Right cardiac atrium (tissue), 5 donors: Measurements from ENCODE around the gene CFAP61. TPM values are rescaled to one million over a fixed set of nuclear protein-coding genes. Genes with fewer than 3 reads are reported as not detected.

Source experiments
- ATAC-seq, 2 donors: fragments of 200-7000 bp; cut with Tn5 transposase; one replicate each; pipeline versions ENCODE4 v1.8.0 to v1.9.1; 2020; ENCODE audit warnings: moderate library complexity in 2 of 2, mild to moderate bottlenecking in 1 of 2
- DNase-seq, 3 donors: peaks; one replicate each; pipeline ENCODE4 v3.0.0-alpha.2; 2020
- H3K27ac ChIP-seq: one replicate; pipeline ENCODE4 v1.5.1; 2013; ENCODE audit warnings: mild to moderate bottlenecking, low read length, control low read depth, moderate library complexity
- H3K27me3 ChIP-seq: one replicate; pipeline ENCODE4 v1.6.1; 2013; ENCODE audit not compliant: control insufficient read depth, insufficient read depth
- H3K4me1 ChIP-seq: one replicate; pipeline ENCODE4 v1.6.1; 2013; ENCODE audit warnings: low read length; ENCODE audit not compliant: control insufficient read depth, insufficient read depth
- H3K4me3 ChIP-seq: one replicate; pipeline ENCODE4 v1.5.1; 2013; ENCODE audit warnings: low read length, control low read depth
- H3K9me3 ChIP-seq: one replicate; pipeline ENCODE4 v1.6.1; 2013; ENCODE audit warnings: low read length; ENCODE audit not compliant: control insufficient read depth
- WGBS: extraction: QIAGEN DNeasy Blood & Tissue Kit; methylation state at CpG from one replicate; pipeline ENCODE4 v1.1.7; 2013; 5-methylcytosine and 5-hydroxymethylcytosine counted together
- intact Hi-C, 4 donors: fragments of 100-400 bp; cut with DNase I; formaldehyde crosslinking; loops; one replicate each; pipeline versions ENCODE4 v1.11.0 to v1.14.0; 2022 to 2023
- polyA plus RNA-seq: library from polyadenylated mRNA; stranded (reverse); fragments of 200-250 nt; gene quantifications from one replicate; pipeline ENCODE4 v1.2.3, GENCODE V29; 2013
- total RNA-seq, 4 donors: library from RNA; stranded (reverse); fragmentation: NEBNext Ultra II Directional; extraction: Animal tissue kit (Norgen Biotek cat#: 25700); gene quantifications; one replicate each; pipeline ENCODE4 v1.2.1, GENCODE V29; 2021
- donor health status: healthy with polysubstance abuse.
- donor health status: DM: no; HTN: yes; CAD: no.
- donor health status: DM: no; HTN: no; CAD: no.
- donor health status: DM: no; HTN: yes; CAD: no; lungs with severe emphysema.
- donor health status: DM: yes; HTN: yes; CAD: no.

Gene CFAP61
- total and polyA plus RNA-seq, 5 donors = 0.11 to 2.4 (median 0.74) TPM; not detected in 1

DNA sequence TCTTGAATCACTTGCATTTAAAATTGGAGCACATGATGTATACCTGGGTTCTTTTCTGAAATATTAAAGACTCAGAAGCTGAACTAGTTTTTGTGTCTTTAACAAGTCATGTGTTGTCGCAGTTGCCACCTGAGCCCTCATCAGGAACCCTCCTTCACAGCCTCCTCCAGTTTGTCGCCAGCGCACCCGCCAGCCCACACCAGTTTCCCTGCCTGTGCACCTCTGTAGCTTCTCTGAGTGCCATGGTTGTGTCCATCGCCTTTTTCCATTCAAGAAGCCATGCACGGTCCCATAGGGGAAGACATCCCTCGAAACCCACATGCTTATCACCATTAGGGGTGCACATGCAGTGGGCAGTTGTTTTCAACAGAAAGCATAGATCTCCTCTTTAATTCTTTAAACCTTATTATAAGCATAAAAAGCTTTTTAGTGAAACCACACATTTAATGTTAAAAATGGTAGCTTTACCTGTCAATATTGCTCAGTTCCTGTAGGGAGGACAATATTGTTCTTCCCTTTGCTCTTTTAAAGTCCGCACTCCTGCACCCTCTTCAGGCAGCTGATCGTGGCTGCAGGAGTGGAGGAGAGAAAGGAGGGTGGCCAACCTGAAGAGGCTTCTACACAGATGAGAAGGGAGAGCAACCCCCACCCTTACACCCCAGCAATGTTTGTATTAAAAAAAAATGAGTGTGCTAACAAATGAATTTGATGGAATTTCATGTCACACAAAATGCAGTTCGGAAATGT, 121.9 kb downstream of the CFAP61 start:
- Histone ChIP-seq H3K4me1 (no peaks in the 10 kb centered on the region), H3K27ac (no peak overlapping the region), H3K27me3 (no peaks in the 10 kb centered on the region), H3K9me3 (no peaks in the 10 kb centered on the region), H3K4me3 (no peak overlapping the region)
- intact Hi-C loops = no loop called here
- ATAC-seq (no peak), DNase-seq (no peak)
- 80% methylated on average over 10 of the region's 10 CpGs for WGBS

DNA sequence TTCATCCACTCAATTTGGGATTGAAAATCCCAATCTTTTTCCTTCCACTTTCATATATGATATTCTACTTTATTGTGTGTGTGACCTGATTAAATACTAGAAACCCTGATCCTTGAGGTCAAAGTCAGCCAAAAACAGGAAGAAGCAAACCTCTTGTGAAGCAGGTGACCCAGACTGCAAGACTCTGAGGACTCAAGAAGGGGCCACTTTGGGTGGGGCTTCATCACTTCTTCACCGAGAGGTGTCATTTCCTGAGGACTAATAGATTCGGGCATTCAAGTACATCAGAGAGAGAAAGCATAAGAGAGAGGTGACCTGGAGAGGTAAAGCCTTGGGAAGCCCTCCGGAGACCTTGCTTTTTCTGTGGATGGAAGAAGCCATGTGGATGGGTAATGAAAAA, 129.0 kb downstream of the CFAP61 start:
- no peak for ATAC-seq

DNA sequence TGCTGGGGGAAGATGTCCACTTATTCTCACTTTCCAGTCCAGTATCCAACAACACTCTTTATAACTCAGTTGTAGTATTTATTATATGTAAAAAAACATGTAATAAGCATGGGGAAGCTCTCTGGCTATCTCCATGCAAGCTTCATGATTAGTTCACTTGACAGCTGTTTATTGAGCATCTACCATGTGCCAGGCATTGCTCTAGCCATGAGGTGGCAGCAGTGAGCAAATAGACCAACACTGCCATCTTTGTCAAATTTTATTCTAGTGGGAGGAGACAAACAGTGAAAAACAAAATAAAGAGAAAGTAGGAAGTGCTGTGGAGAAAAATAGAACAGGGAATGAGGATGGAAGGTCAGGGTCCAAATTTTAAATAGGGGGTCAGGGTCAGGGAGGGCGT, 131.8 kb downstream of the CFAP61 start:
- intact Hi-C loops = no loop called here
- no peaks in the 10 kb centered on the region for H3K4me1 ChIP-seq
- ATAC-seq = no peak
- peak in 1 of 3 donors; percentile 34 for DNase-seq
- no peaks in the 10 kb centered on the region for H3K9me3 ChIP-seq
- WGBS = 76% methylated on average over 1 of the region's 1 CpG
- no peak overlapping the region for H3K27ac ChIP-seq
- no peaks in the 10 kb centered on the region for H3K27me3 ChIP-seq
- no peak overlapping the region for H3K4me3 ChIP-seq

More for the DNA sequence above, 129.0 kb downstream of the CFAP61 start:
- DNase-seq = no peak
- intact Hi-C loops = no loop called here
- H3K27ac ChIP-seq = no peak overlapping the region
- WGBS = 80% methylated on average over 3 of the region's 3 CpGs
- H3K27me3 ChIP-seq = no peaks in the 10 kb centered on the region
- no peaks in the 10 kb centered on the region for H3K4me1 ChIP-seq
- no peaks in the 10 kb centered on the region for H3K9me3 ChIP-seq
- H3K4me3 ChIP-seq = no peak overlapping the region

DNA sequence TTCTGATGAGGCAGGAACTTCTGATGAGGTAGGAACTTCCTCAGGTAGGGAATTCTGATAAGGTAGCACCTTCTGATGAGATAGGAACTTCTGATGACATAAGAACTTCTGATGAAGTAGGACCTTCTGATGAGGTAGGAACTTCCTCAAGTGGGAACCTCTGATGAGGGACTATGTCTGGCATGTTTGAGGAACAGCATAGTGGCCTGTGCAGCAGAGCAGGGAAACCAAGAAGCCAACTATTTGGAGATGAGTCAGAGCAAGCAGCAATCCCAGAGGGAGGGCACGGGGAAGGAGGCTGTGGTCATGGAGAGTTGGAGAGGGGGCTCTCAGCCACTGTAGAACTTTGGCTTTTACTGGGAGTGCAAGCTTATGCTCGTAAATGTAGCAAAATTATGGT, 132.4 kb downstream of the CFAP61 start:
- ATAC-seq (no peak), DNase-seq (no peak)
- Histone ChIP-seq H3K27ac (no peak overlapping the region), H3K27me3 (no peaks in the 10 kb centered on the region), H3K4me3 (no peak overlapping the region), H3K9me3 (no peaks in the 10 kb centered on the region), H3K4me1 (no peaks in the 10 kb centered on the region)
- intact Hi-C loops = no loop called here
- 81% methylated on average over 2 of the region's 2 CpGs for WGBS

DNA sequence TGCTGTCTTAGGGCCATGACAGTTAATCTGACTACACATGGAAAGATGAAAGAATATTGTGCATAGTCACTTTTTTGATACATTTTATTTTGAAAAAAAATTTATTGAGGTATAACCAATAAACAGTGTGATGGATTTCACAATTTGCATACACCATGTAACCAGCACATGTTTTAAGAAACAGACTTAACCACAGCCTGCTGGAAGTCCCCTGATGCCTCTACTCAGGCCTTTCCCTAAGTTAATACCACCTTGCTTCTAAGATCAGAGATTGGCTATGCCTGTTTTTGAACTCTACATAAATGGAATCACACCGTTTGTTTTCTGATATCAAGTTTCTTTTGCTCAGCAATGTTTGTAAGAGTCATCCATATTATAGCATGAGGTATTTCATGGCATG, 136.3 kb downstream of the CFAP61 start:
- no peak overlapping the region for H3K27ac ChIP-seq
- H3K4me3 ChIP-seq = no peak overlapping the region
- no peak for ATAC-seq
- H3K27me3 ChIP-seq = no peaks in the 10 kb centered on the region
- no peaks in the 10 kb centered on the region for H3K4me1 ChIP-seq
- DNase-seq = no peak
- intact Hi-C loops = no loop called here
- WGBS = 71% methylated on average over 1 of the region's 1 CpG
- no peaks in the 10 kb centered on the region for H3K9me3 ChIP-seq

DNA sequence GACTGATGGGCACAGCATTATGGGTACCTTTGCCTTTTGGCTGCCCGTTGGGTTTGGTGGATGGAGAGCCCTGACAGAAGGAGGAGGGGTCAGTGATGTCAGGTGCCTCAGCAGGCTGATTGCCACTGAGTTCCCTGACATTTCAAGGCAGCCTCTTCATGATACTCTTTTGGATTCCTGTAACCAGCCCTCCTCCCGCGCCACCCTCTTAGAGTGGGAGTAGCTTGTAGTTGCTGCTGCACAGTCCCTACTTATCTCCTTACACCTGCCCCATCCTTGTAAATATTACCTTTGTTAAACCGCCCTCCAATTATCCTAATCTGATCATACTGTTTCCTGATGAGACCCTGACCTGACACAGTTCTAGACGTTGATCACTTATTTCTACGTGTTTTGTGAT, 140.0 kb downstream of the CFAP61 start:
- Histone ChIP-seq H3K4me3 (no peak overlapping the region), H3K4me1 (no peaks in the 10 kb centered on the region), H3K27me3 (no peaks in the 10 kb centered on the region), H3K9me3 (no peaks in the 10 kb centered on the region), H3K27ac (no peak overlapping the region)
- intact Hi-C loops = no loop called here
- WGBS = 74% methylated on average over 6 of the region's 6 CpGs
- DNase-seq = no peak
- no peak for ATAC-seq

DNA sequence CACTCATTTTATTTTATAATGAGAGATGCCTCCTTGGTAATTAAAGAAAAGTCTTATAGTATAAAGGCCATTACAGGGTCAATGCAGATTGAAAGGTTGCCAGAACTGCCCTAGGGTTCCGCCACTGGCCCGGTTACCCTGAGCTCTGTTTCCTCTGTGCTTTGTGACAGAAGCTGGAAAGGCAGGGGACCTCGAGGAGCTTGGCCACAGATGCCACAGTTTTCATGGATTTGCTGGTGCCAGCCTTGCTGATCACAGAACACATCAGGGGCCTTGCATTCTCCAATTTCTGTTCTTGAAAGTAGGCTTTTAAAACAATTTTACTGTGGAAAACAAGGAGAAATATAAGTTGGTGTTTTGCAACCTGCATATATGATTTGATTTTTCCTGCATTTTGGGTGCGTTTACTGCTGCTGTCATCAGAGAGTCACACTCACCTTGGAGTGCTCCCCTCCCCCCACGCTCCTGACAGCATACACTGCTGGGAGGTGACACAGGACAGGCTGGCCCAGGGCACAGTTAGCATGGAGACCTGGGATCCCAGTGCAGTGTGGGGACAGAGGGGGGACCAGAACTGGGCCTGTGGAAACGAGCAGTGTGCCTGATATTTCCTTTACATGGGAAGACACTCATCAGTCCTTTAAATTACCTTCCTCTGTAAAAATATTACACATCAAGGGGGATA, 142.8 kb downstream of the CFAP61 start:
- peak; percentile 35 to 75 for ATAC-seq
- DNase-seq = peak in 1 of 3 donors; percentile 64
- WGBS = 34% methylated on average over 6 of the region's 6 CpGs
- no peaks in the 10 kb centered on the region for H3K9me3 ChIP-seq
- no peaks in the 10 kb centered on the region for H3K27me3 ChIP-seq
- intact Hi-C loops = no loop called here
- no peak overlapping the region for H3K27ac ChIP-seq
- no peaks in the 10 kb centered on the region for H3K4me1 ChIP-seq
- H3K4me3 ChIP-seq = no peak overlapping the region

DNA sequence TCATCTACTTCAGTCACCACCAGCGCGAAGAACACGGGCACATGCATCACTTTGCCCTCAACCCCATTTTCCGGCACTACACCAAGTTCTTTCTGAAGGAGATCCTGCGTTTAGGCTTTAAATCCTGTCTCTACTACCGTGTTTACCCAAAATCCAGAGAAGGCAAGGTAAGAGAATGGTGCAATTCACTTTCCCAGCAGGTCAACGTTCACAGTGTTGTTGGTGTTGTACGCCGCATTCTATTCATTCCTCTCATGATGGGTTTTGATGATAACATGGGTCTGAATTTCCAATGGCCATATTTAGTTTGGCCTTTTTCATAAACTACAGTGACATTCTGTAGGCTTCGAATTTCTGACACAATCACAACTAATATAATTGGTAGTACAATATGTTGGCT, 144.3 kb downstream of the CFAP61 start:
- WGBS = 88% methylated on average over 10 of the region's 10 CpGs
- no peaks in the 10 kb centered on the region for H3K4me1 ChIP-seq
- H3K9me3 ChIP-seq = no peaks in the 10 kb centered on the region
- intact Hi-C loops = no loop called here
- H3K27me3 ChIP-seq = no peaks in the 10 kb centered on the region
- no peak overlapping the region for H3K4me3 ChIP-seq
- H3K27ac ChIP-seq = no peak overlapping the region
- no peak for ATAC-seq
- no peak for DNase-seq

DNA sequence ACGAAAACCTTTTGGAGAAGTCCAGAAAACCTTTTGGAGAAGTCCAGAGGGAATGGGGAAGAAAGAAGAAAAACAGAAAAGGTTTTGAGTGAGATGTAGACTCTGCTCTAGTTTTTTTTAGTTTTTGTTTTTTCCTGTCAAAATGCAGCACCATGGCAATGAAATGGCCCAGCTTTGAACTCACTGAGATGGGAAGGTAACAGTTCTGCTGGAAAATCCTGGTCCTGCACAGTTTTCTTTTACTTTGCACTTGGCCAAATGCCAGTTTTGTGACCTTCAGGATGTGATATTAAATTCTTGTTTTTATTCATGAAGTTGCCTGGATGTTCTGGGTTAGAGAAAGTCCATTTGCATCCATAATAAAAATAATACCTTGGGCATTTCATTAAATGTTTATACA, 145.7 kb downstream of the CFAP61 start:
- H3K4me3 ChIP-seq = no peak overlapping the region
- no peaks in the 10 kb centered on the region for H3K9me3 ChIP-seq
- ATAC-seq (no peak), DNase-seq (no peak)
- no peak overlapping the region for H3K27ac ChIP-seq
- 78% methylated on average over 1 of the region's 1 CpG for WGBS
- intact Hi-C loops = no loop called here
- no peaks in the 10 kb centered on the region for H3K27me3 ChIP-seq
- no peaks in the 10 kb centered on the region for H3K4me1 ChIP-seq

DNA sequence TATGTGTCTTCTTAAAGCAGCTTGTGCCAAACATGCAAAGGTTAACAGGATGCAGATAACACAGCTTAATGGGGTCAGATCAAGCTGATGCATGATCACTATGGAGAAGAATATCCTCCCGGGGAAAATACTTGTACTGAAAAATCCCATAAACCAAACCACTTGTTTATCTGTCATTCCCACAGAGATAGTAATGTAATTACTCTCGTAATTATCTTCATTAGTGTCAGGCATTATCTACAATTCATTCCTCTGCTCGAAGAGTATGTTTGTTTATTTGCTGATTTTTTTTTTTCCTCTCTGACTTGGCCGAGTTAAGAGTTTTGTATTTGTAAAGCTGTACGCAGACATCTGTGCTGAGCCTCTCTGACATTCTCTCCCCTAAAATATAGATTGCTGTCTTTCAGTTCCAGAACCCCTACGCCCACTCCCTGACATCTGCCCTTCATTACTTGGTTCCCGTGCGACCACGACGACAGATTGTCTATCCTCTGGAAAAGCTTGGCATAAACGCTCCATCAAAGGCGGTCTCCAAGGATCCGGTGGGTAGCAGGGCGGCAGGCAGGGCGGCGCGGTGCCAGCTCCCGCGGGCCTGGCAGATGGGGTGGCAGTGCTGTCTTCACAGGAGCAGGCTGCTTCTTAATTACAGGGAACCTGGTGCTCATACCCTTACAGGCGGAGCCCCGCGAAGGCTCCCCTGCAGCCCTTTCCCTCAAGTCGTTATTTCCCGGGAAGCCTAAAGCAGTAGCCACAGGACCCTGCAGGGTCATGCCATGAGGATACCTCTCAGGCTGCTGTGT, 147.2 kb downstream of the CFAP61 start:
- Histone ChIP-seq H3K4me1 (no peaks in the 10 kb centered on the region), H3K9me3 (no peaks in the 10 kb centered on the region), H3K27ac (no peak overlapping the region), H3K27me3 (no peaks in the 10 kb centered on the region), H3K4me3 (no peak overlapping the region)
- ATAC-seq (no peak), DNase-seq (no peak)
- intact Hi-C loops = no loop called here
- 42% methylated on average over 24 of the region's 24 CpGs for WGBS

DNA sequence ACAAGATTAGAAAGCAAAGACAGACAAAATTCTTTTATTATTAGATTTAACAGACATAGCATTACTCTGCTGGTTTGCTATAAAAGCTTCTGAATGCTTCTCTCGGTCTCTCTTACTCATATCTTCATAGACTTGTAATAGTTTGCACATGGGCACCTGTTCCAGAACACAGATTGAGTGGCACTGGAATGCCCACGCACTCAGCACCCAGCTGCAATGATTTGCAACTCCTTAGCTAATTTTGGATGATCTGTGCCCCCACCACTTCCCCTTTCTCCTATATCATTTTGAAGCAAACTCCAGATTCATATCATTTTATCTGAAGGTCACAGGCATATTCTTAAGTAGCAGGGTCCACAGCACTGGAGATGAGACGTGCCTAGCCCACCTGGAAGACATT, 148.8 kb downstream of the CFAP61 start:
- no peak for DNase-seq
- 64% methylated on average over 3 of the region's 3 CpGs for WGBS
- Histone ChIP-seq H3K9me3 (no peaks in the 10 kb centered on the region), H3K27ac (no peak overlapping the region), H3K4me1 (no peaks in the 10 kb centered on the region), H3K27me3 (no peaks in the 10 kb centered on the region), H3K4me3 (no peak overlapping the region)
- intact Hi-C loops = no loop called here
- ATAC-seq = no peak
